ENCODE data around the gene TBC1D28. TPM values are rescaled to one million over a fixed set of nuclear protein-coding genes. Genes with fewer than 3 reads are reported as not detected.
"Not testable (repeated sequence)": the region's sequence is repeated elsewhere in the genome, so short reads cannot be mapped to it uniquely, and the experiment has no call there.

The TBC1D28 gene
- total RNA-seq: not detected in 2 replicates

DNA sequence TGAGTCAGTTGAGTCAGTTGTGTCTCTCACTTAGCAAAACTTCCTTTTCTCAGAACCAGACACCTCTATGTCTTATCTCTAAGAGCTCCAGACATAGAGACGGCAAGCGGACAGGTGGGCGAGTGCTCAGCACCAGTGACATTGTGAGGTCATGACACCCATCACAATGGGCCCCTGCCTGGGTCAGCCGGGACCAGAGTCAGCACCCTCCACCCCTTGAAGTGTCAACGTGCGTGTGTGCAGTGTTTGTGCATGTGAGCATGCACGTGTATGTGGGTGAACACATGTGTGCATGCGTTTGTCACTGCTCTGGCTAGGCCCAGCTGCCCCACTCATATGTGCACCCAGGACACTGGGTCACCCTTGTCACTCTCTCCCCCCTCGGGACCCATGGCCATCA, at the start of gene TBC1D28:
Gene TBC1D28, minus strand, starts transcription at position 101 of the 400 bp plus-strand sequence. CDS start 3,039 bp downstream, outside the sequence.
- not testable (repeated sequence) for DNase-seq (ENCODE audit: low read depth in 2 of 2)

DNA sequence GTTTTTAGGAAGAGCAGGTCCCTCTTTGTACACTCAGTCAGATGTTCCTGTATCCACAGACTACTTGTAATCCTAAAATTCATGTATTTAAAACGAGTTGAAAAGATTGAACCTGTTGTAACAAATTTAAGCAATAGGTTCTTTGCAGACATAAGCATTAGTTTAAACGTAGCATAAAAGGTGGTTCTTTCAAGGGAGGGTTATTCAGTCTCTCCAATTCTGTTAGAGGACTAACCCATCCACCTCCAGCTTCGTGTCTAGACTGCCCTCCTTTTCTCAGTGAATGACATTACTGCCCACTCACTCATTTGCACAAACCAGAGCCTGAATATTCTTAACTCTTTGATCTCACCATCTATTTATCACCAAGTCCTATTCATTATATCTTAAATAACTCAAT, 38.5 kb upstream of the TBC1D28 start:
- not testable (repeated sequence) for DNase-seq (ENCODE audit: low read depth in 2 of 2)

- peak; percentile 81 to 90 for DNase-seq (ENCODE audit: low read depth in 2 of 2)
Measured at GRCh38 chr17:18681767-18682571, 37.8 kb upstream of the TBC1D28 start, which contains the start of gene FOXO3B. Gene FOXO3B (minus strand): TSS chr17:18682314. CDS start chr17:18681651, 663 bp downstream.

GRCh38 chr17:18677381-18677780, 33.2 kb upstream of the TBC1D28 start:
- DNase-seq (ENCODE audit: low read depth in 2 of 2): not testable (repeated sequence)

- DNase-seq (ENCODE audit: low read depth in 2 of 2): not testable (repeated sequence)
Measured at GRCh38 chr17:18676928-18677327, 32.7 kb upstream of the TBC1D28 start.

DNA sequence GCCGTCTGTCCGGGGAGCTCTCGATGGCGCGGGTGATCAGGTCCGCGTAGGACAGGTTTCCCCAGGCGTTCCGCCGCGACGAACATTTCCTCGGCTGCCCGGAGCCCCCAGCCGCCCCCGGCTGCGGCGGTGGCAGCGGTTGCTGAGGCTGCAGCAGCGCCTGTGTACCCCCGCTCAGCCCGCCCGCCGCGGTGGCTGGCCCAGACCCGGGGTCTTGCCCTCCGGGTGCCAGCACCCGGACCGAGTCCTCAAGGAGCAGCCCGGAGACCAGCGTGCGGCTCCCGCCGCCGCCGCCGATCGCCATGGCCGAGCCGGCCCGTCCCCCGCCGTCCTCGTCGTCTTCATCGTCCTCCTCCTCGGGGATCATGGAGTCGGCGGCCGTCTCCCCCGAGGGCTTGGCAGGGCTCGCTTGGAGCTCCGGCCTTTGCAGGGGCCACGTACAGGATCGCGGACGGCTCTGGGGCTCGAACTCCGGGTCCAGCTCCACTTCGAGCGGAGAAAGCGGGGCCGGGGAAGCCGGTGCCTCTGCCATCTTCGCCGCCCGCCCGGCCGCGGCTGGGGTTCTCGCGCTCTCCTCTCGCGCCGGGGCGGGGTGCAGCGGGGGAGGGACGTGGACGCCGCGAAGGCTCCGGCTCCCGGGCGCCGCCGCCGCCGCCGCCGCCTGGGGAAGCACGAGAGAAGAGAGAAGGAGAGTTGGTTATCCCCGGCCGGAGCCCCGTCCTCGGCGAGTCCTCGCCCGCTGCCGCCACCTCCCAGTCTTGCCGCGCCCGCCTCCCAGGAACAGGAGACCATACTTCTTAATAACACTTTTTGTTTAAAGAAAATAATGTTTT, 28.4 kb upstream of the TBC1D28 start:
- DNase-seq (ENCODE audit: low read depth in 2 of 2): not testable (repeated sequence)

GRCh38 chr17:18668625-18669024, 24.4 kb upstream of the TBC1D28 start:
- DNase-seq (ENCODE audit: low read depth in 2 of 2): not testable (repeated sequence)

DNA sequence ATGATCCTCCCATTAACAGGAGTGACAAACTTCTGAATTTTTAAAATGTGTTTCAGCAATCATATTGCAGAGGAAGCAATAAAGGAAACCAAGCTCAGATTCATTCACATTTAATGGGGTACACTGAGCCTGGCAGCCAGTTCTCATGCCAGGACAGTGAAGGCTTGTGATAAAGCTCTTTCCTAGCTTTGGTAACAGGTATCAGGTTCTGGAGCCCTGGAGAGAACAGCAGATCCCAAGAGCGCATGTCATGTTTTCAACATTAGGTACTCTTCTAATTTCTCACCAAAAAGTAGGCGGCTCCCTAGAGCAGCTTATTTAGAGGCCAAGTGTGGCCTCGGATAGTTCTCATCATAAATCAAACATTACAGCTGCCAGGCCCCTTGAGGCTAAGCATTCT, 23.3 kb upstream of the TBC1D28 start:
- DNase-seq (ENCODE audit: low read depth in 2 of 2): not testable (repeated sequence)

DNA sequence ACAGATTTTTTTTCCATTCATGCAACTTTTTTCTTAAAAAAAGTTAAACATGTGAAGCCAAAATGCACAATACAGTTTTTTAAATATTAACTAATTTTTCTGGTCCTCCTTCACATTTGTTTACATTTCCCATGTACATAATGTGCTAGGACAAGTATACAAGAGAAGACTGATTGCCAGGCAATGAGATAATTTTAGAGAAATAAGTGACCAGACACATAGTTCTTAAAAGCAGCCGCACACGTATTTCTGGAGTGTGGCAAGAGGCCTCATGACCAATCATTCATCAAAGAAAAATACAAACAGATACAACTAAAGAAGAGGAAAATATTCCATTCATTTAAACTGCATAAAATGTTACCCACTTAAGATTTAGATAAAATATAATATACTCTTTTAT, 22.1 kb upstream of the TBC1D28 start:
- not testable (repeated sequence) for DNase-seq (ENCODE audit: low read depth in 2 of 2)

GRCh38 chr17:18661924-18662624, 17.9 kb upstream of the TBC1D28 start:
- DNase-seq (ENCODE audit: low read depth in 2 of 2): not testable (repeated sequence)

GRCh38 chr17:18650094-18650493, 5.9 kb upstream of the TBC1D28 start:
- not testable (repeated sequence) for DNase-seq (ENCODE audit: low read depth in 2 of 2)

- not testable (repeated sequence) for DNase-seq (ENCODE audit: low read depth in 2 of 2)
Measured at GRCh38 chr17:18643124-18643523, 1.1 kb downstream of the TBC1D28 start.

- not testable (repeated sequence) for DNase-seq (ENCODE audit: low read depth in 2 of 2)
Measured at GRCh38 chr17:18638357-18638756, 5.8 kb downstream of the TBC1D28 start.

DNA sequence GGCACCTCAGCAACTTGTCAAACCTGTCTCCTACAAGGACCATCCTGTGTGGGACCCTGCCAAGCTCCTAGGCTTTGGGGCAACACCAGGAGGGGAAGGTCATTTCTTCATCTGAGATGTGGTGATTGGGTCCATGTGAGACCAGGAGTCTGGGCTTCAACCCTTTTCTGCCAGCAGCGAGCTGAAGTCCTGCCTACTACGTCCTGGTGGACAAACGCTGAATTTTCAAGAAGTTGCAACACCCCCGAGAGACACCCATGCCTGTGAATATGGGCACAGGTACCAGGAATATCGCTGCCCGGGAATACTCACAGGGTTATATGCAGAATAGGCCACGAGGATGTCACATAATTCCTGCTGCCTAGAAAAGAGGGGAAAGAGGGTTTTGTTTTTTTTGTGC, 8.0 kb downstream of the TBC1D28 start:
- DNase-seq (ENCODE audit: low read depth in 2 of 2): not testable (repeated sequence)

- DNase-seq (ENCODE audit: low read depth in 2 of 2): not testable (repeated sequence)
Measured at GRCh38 chr17:18635773-18636172, 8.4 kb downstream of the TBC1D28 start.

- DNase-seq (ENCODE audit: low read depth in 2 of 2): not testable (repeated sequence)
Measured at GRCh38 chr17:18634550-18635263, 9.5 kb downstream of the TBC1D28 start.

DNA sequence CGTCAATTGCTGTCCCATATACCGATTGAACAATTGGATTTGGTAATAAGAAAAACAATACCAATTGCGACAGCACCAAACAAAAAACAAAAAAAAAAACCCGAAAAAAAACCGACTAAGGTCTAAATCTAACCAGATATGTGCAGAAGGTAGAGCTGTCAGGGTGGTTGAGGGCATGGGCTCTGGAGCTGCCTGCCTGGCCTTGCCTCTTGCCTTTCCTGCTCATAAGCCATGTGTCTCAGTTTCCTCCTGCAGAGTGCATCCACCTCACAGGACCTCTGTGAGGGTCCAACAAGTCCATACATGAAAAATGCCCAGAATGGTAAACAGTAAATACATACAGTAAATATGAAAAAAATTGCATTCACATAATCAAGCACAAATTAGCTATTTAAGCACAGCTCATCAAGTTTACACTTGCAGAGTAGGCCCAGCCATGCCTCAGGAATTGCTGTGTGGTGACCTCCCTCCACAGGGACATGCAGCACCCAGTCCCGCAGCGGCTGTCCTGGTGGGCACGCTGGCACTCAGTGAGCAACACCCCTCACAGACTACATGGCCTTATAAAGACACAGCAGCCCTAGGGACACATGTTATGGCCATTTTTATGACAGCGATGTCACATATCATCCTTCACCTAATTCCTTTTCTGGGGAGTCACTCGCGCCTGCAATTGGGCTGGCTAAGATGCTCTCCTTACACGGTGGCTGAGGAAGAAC, 17.9 kb downstream of the TBC1D28 start:
- no peak for DNase-seq (ENCODE audit: low read depth in 2 of 2)

GRCh38 chr17:18625509-18626104, 18.6 kb downstream of the TBC1D28 start:
- DNase-seq (ENCODE audit: low read depth in 2 of 2): peak; percentile 77 to 80

- DNase-seq (ENCODE audit: low read depth in 2 of 2): peak; percentile 0 to 16
Measured at GRCh38 chr17:18624862-18625501, 19.2 kb downstream of the TBC1D28 start.

Measured in lung microvascular endothelial cell (primary cell).